HepG2 (cell line): ENCODE results near the gene PPP2R2C. TPM values are rescaled to one million over a fixed set of nuclear protein-coding genes. Genes with fewer than 3 reads are reported as not detected.

Source experiments
- ATAC-seq: fragments of 200-7000 bp; cut with Tn5 transposase; 3 replicates; pipeline ENCODE4 v1.9.1; 2020; ENCODE audit warnings: mild to moderate bottlenecking, moderate library complexity
- BruUV-seq: library from RNA; stranded (reverse); fragments of 400-500 nt; replicated peaks from 2 replicates; lab custom pipeline; 2021; lab: Mats Ljungman, UMichigan
- CTCF ChIA-PET: fragments of 300-600 bp; formaldehyde crosslinking; extraction: SDS; loops from one replicate; lab custom pipeline; 2021; ENCODE audit warnings: low total read pairs, inconsistent platforms, low intra/inter-chr PET ratio; lab: Yijun Ruan, JAX
- POLR2A ChIA-PET: fragments of 350-600 bp; sonication (Branson Sonifier 250); formaldehyde crosslinking; loops from one replicate; lab custom pipeline; 2020; ENCODE audit warnings: antibody characterized with exemption, inconsistent platforms; lab: Yijun Ruan, JAX
- DNase-seq: peaks from one replicate; pipeline ENCODE4 v3.0.0-alpha.2; 2015; ENCODE audit warnings: low spot score
- FAIRE-seq: peaks from 3 replicates; lab custom pipeline; 2011; peaks lifted over from hg19 to GRCh38; lab: Jason Lieb, UNC
- H2AFZ ChIP-seq: one replicate; pipeline ENCODE4 v1.6.1; 2011; ENCODE audit warnings: low read length, inconsistent platforms
- H3K27ac ChIP-seq: fragments of 300-600 bp; 3 replicates; pipeline ENCODE4 v1.8.0; 2011; ENCODE audit warnings: mixed run types, mild to moderate bottlenecking, mixed read lengths, low read length, inconsistent platforms; ENCODE audit not compliant: insufficient read depth; ENCODE audit errors: extremely low read length
- H3K27me3 ChIP-seq, 2 experiments: fragments of 200-600 bp in 1 of 2; 2 replicates in 1 of 2; 3 replicates in 1 of 2; pipeline versions ENCODE4 v1.6.0 to v1.8.0; 2011; ENCODE audit warnings: low read length in 2 of 2, mild to moderate bottlenecking in 2 of 2, moderate library complexity in 2 of 2, inconsistent platforms in 1 of 2; ENCODE audit not compliant: insufficient read depth in 2 of 2, control insufficient read depth in 1 of 2
- H3K36me3 ChIP-seq, 2 experiments: fragments of 200-600 bp in 1 of 2; replicated peaks in 1 of 2; 2 replicates in 1 of 2; 3 replicates in 1 of 2; pipeline versions ENCODE4 v1.5.1 to v1.8.0; 2011; ENCODE audit warnings: low read length in 2 of 2, inconsistent platforms in 1 of 2; ENCODE audit not compliant: insufficient read depth in 2 of 2, control insufficient read depth in 1 of 2
- H3K4me1 ChIP-seq: 2 replicates; pipeline ENCODE4 v1.5.1; 2012; ENCODE audit warnings: low read length, inconsistent platforms; ENCODE audit not compliant: insufficient read depth
- H3K4me2 ChIP-seq: 2 replicates; pipeline ENCODE4 v1.6.0; 2011; ENCODE audit warnings: low read depth, low read length, inconsistent platforms
- H3K4me3 ChIP-seq, 3 experiments: fragments of 200-600 bp in 1 of 3; sonication (generic), shearing (Covaris generic) in 1 of 3; replicated peaks in 1 of 3; 2 replicates each; pipeline ENCODE4 v1.5.1; 2011 to 2016; ENCODE audit warnings: low read length in 3 of 3, inconsistent platforms in 2 of 3, low read depth in 2 of 3, mild to moderate bottlenecking in 2 of 3, control low read depth in 1 of 3, mixed read lengths in 1 of 3; ENCODE audit not compliant: insufficient read depth in 1 of 3
- H3K79me2 ChIP-seq: one replicate; pipeline ENCODE4 v1.6.1; 2011; ENCODE audit warnings: low read length, inconsistent platforms; ENCODE audit not compliant: insufficient read depth
- H3K9ac ChIP-seq: 2 replicates; pipeline ENCODE4 v1.6.0; 2011; ENCODE audit warnings: mild to moderate bottlenecking, low read depth, low read length, inconsistent platforms; ENCODE audit not compliant: insufficient read depth
- H3K9me3 ChIP-seq: 2 replicates; pipeline ENCODE4 v1.5.1; 2012; ENCODE audit warnings: mild to moderate bottlenecking, low read length
- H4K20me1 ChIP-seq: 2 replicates; pipeline ENCODE4 v1.6.0; 2011; ENCODE audit warnings: inconsistent platforms, mild to moderate bottlenecking, low read length, moderate library complexity; ENCODE audit not compliant: insufficient read depth
- ATF2 ChIP-seq: sonication (generic); formaldehyde crosslinking; IDR thresholded peaks from 2 replicates; pipeline ENCODE4 v1.4.0; 2020; ENCODE audit warnings: missing genetic modification reagents
- CEBPZ ChIP-seq: IDR thresholded peaks from 2 replicates; pipeline ENCODE4 v1.6.1; 2012; ENCODE audit warnings: low read length, improper control_type of control experiment
- CREBL2 ChIP-seq: sonication (generic); formaldehyde crosslinking; IDR thresholded peaks from 2 replicates; pipeline ENCODE4 v1.8.1; 2023; ENCODE audit warnings: missing genetic modification reagents, mild to moderate bottlenecking, borderline replicate concordance
- HMGA1 ChIP-seq: sonication (generic); formaldehyde crosslinking; conservative IDR thresholded peaks from 2 replicates; pipeline ENCODE4 v1.4.0; 2020; ENCODE audit warnings: missing genetic modification reagents
- ZNF232 ChIP-seq: sonication (generic); formaldehyde crosslinking; IDR thresholded peaks from 2 replicates; pipeline ENCODE4 v1.4.0; 2020; ENCODE audit warnings: missing genetic modification reagents, borderline replicate concordance
- ZNF615 ChIP-seq: sonication (generic); formaldehyde crosslinking; IDR thresholded peaks from 2 replicates; pipeline ENCODE4 v1.5.0; 2020; ENCODE audit warnings: mild to moderate bottlenecking, missing genetic modification reagents, borderline replicate concordance
- WGBS: methylation state at CpG from one replicate; pipeline ENCODE4 v1.1.6; 2017; ENCODE audit warnings: low lambda C conversion rate; 5-methylcytosine and 5-hydroxymethylcytosine counted together
- in situ Hi-C: cut with HindIII; loops from 2 replicates; pipeline ENCODE4 v1.10.0; 2017; ENCODE audit warnings: low pct_unique_long_range_greater_than_20kb; ENCODE audit not compliant: extremely low pct_ligation_motif_present
- intact Hi-C: fragments of 100-400 bp; cut with micrococcal nuclease; formaldehyde crosslinking; loops from one replicate; pipeline ENCODE4 v1.10.0; 2022; ENCODE audit not compliant: unreplicated experiment
- polyA plus RNA-seq, 8 experiments: library from polyadenylated mRNA; depleted of rRNA in 3 of 8; stranded (reverse) in 7 of 8; unstranded in 1 of 8; fragments of >200 nt; fragmentation: Illumina TruSeq in 4 of 8; extraction: Trizol in 4 of 8; gene quantifications; 2 replicates each; pipeline versions ENCODE4 v1.2.1 to v1.2.3, GENCODE V29; 2011 to 2016; ENCODE audit warnings: low read depth in 4 of 8, missing spikeins in 1 of 8, mixed read lengths in 1 of 8; ENCODE audit not compliant: insufficient read depth in 1 of 8
- total RNA-seq, 5 experiments: library from RNA; depleted of rRNA; stranded (reverse); fragments of >200 nt; fragmentation: Illumina TruSeq; extraction: Trizol; gene quantifications; 2 replicates each; pipeline ENCODE4 v1.2.3, GENCODE V29; 2016; ENCODE audit warnings: low read depth in 1 of 5

The PPP2R2C gene
- total and polyA plus RNA-seq, 2 of the 13 experiments (the other 11 are each of a cell fraction or from before 2014, with no cell fraction given): 0.60 to 8.6 TPM

- TF ChIP-seq ZNF232 (CRISPR knock-in tag): no peak
- TF ChIP-seq ATF2 (CRISPR knock-in tag): no peak
- TF ChIP-seq, all 625 proteins: peak for 0
These were observed 112.7 kb downstream of the PPP2R2C start (continued) for GRCh38 chr4:6359536-6360308.

- Histone ChIP-seq H3K27ac (no peak overlapping the region), H3K36me3 (no peaks in the 10 kb centered on the region), H3K27me3 (peaks cover 0 to 15% of the 10 kb centered on the region in 2 experiments; a peak in 1 of 5 replicates), H3K9ac (no peak overlapping the region), H3K4me2 (no peak overlapping the region), H3K9me3 (no peaks in the 10 kb centered on the region), H2AFZ (no peak overlapping the region), H3K4me1 (no peaks in the 10 kb centered on the region), H4K20me1 (no peaks in the 10 kb centered on the region), H3K4me3 (no peak overlapping the region), H3K79me2 (no peaks in the 10 kb centered on the region)
- WGBS: 7% methylated on average over 3 of the region's 6 CpGs
- intact Hi-C loops (no loop called here), in situ Hi-C loops (no loop called here)
- no peak for DNase-seq
- TF ChIP-seq ZNF615: no peak
- no peak for TF ChIP-seq HMGA1
- no peak for TF ChIP-seq CREBL2 (CRISPR knock-in tag)
- TF ChIP-seq CEBPZ: no peak
- no peak for ATAC-seq
- CTCF ChIA-PET: no interaction called here
- no peak for FAIRE-seq
- POLR2A ChIA-PET: no interaction called here
- BruUV-seq: no TSS peak
These were observed 114.9 kb downstream of the PPP2R2C start for GRCh38 chr4:6357476-6357875.
